Esophagus squamous epithelium (tissue), 4 donors: ENCODE measurements around the gene PDGFRB.

ENCODE experiments used
- CTCF ChIP-seq, 6 experiments: fragments of 450-650 bp in 4 of 6; fragments of 200-600 bp in 2 of 6; sonication (generic) in 2 of 6; IDR thresholded peaks; one replicate each; pipeline ENCODE4 v1.5.1; 2016 to 2019; ENCODE audit warnings: antibody characterized with exemption in 6 of 6, mild to moderate bottlenecking in 4 of 6, moderate library complexity in 4 of 6
- POLR2A ChIP-seq, 4 donors: fragments of 450-650 bp; IDR thresholded peaks; one replicate each; pipeline ENCODE4 v1.6.1; 2017; ENCODE audit warnings: antibody characterized with exemption in 4 of 4, mild to moderate bottlenecking in 4 of 4, moderate library complexity in 3 of 4

DNA sequence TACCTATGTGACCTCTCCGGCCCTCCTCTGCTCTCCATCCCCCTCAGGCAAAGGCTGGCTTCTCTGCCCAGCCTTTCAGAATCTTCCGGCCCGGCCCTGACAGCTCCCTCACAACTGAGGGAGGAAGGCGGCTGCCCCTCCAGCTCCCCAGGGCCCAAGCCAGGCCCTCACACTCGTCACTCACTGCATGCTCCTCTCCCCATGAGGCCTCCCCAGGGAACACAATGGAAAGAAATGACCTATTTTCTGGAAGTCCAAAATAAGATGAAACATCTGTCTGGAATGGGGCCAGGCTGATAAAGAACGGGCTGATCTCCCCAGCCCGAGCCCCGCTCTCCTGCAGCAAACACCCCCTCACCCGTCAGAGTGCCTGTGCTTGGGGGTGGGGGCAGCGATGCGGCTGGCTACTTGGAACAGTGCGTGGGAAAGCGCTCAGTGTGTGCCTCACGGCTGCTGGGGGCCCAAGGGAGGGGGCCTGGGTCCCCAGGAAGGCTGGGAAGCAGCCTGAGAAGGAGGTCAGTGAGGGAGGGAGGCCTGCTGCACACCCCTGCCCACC lies 11.3 kb downstream of the PDGFRB start:
- no peak for TF ChIP-seq CTCF (IDR thresholded peaks at IDR 0.05)
- no peak for TF ChIP-seq POLR2A (IDR thresholded peaks at IDR 0.05)
